Muscle of back (tissue), 13 donors: ENCODE data around the gene CT45A10. TPM values are rescaled to one million over a fixed set of nuclear protein-coding genes. Genes with fewer than 3 reads are reported as not detected.
"Not testable (repeated sequence)": the region's sequence is repeated elsewhere in the genome, so short reads cannot be mapped to it uniquely, and the experiment has no call there.

Experiments used
- DNase-seq, 3 donors: peaks; one replicate each; pipeline versions ENCODE4 v3.0.0 to v3.0.0-alpha.2; 2013
- long read RNA-seq, 9 donors: transcript quantifications; one replicate each; lab custom pipeline, GENCODE V29; 2026
- polyA plus RNA-seq, 10 donors: library from polyadenylated mRNA; unstranded; fragments of 120-200 nt; gene quantifications; one replicate each; pipeline ENCODE4 v1.2.1, GENCODE V29; 2013; ENCODE audit not compliant: insufficient read length in 10 of 10

The CT45A10 gene
- not detected for polyA plus RNA-seq
- long read RNA-seq, donor 1: 0 reads
- long read RNA-seq, donor 2: 0 reads
- long read RNA-seq, donor 3: 0 reads
- long read RNA-seq, donor 4: 0 reads
- long read RNA-seq, donor 5: 0 reads
- long read RNA-seq, donor 6: 0 reads
- long read RNA-seq, donor 7: 0 reads
- long read RNA-seq, donor 8: 0 reads
- long read RNA-seq, donor 9: 0 reads

- no peak for DNase-seq
These were observed at the start of gene CT45A10, which contains the start of gene SAGE1 for GRCh38 chrX:135893294-135893817. Gene CT45A10, minus strand, starts transcription at chrX:135893444. Its CDS starts 8,100 bp downstream, at chrX:135885344. Gene SAGE1, plus strand, starts transcription at chrX:135893716. Its CDS starts 2,527 bp downstream, at chrX:135896243.

- peak; percentile 0 to 28 (median 15) for DNase-seq
These were observed 38.6 kb upstream of the CT45A10 start for GRCh38 chrX:135931644-135932487.

- DNase-seq: no peak
These were observed 34.7 kb upstream of the CT45A10 start for GRCh38 chrX:135927897-135928296.

GRCh38 chrX:135923353-135923752 is 30.1 kb upstream of the CT45A10 start:
- no peak for DNase-seq

GRCh38 chrX:135920516-135920915 is 27.3 kb upstream of the CT45A10 start:
- not testable (repeated sequence) for DNase-seq

GRCh38 chrX:135914404-135914803 is 21.2 kb upstream of the CT45A10 start:
- no peak for DNase-seq

- DNase-seq: no peak
These were observed 17.0 kb upstream of the CT45A10 start for GRCh38 chrX:135910251-135910650.

GRCh38 chrX:135892781-135893180 is 463 bp downstream of the CT45A10 start:
- no peak for DNase-seq

GRCh38 chrX:135890087-135890585 is 3.1 kb downstream of the CT45A10 start:
- DNase-seq: no peak

- not testable (repeated sequence) for DNase-seq
These were observed 4.3 kb downstream of the CT45A10 start for GRCh38 chrX:135888976-135889375.

- not testable (repeated sequence) for DNase-seq
These were observed 5.0 kb downstream of the CT45A10 start for GRCh38 chrX:135888230-135888629.

GRCh38 chrX:135882741-135883140 is 10.5 kb downstream of the CT45A10 start:
- not testable (repeated sequence) for DNase-seq

- not testable (repeated sequence) for DNase-seq
These were observed 21.5 kb downstream of the CT45A10 start, which contains the start of gene CT45A9 for GRCh38 chrX:135871712-135872111. Gene CT45A9, minus strand, starts transcription at chrX:135871812. Its CDS starts 3,751 bp downstream, at chrX:135868061.

GRCh38 chrX:135854438-135854837 is 38.8 kb downstream of the CT45A10 start, which contains the start of gene CT45A8:
Gene CT45A8, minus strand, starts transcription at chrX:135854538. Its CDS starts 3,755 bp downstream, at chrX:135850783.
- not testable (repeated sequence) for DNase-seq

GRCh38 chrX:135837180-135837579 is 56.1 kb downstream of the CT45A10 start, which contains the start of gene CT45A7:
Gene CT45A7, minus strand, starts transcription at chrX:135837280. Its CDS starts 3,747 bp downstream, at chrX:135833533.
- DNase-seq: not testable (repeated sequence)

Other genes with a start within 250 kb of the CT45A10 start
- under 1 TPM in 3 of 10 donors, not detected in 7; 0.26 to 0.49 (median 0.46) TPM for gene CT45A1, start 179.8 kb downstream of the CT45A10 start, polyA plus RNA-seq
- 1 to 10 TPM in 2 of 10 donors, under 1 TPM in 1, not detected in 7; 0.44 to 5.5 (median 1.1) TPM for gene CT45A3, start 125.3 kb downstream of the CT45A10 start, polyA plus RNA-seq
- gene CT45A5, start 107.9 kb downstream of the CT45A10 start, polyA plus RNA-seq: under 1 TPM in 5 of 10 donors, not detected in 5; 0.22 to 0.94 (median 0.30) TPM
- gene CT45A6, start 90.7 kb downstream of the CT45A10 start, polyA plus RNA-seq: 1 to 10 TPM in 2 of 10 donors, not detected in 8; 1.1 to 1.9 TPM
- gene CT45A2, start 73.4 kb downstream of the CT45A10 start, polyA plus RNA-seq: not detected
- gene CT45A7, start 56.2 kb downstream of the CT45A10 start, polyA plus RNA-seq: under 1 TPM in 1 of 10 donors, not detected in 9; 0.33 TPM
- gene CT45A8, start 38.9 kb downstream of the CT45A10 start, polyA plus RNA-seq: under 1 TPM in 1 of 10 donors, not detected in 9; 0.53 TPM
- under 1 TPM in 1 of 10 donors, not detected in 9; 0.53 TPM for gene CT45A9, start 21.6 kb downstream of the CT45A10 start, polyA plus RNA-seq
- under 1 TPM in 1 of 10 donors, not detected in 9; 0.16 TPM for gene SAGE1, start 272 bp upstream of the CT45A10 start, polyA plus RNA-seq
- 10 to 100 TPM; 16.5 to 22.3 (median 20.2) TPM for gene MMGT1, start 80.5 kb upstream of the CT45A10 start, polyA plus RNA-seq
- gene SLC9A6, start 92.0 kb upstream of the CT45A10 start, polyA plus RNA-seq: 1 to 10 TPM; 6.9 to 9.4 (median 8.7) TPM